ENCODE data around the gene ITPA. TPM values are rescaled to one million over a fixed set of nuclear protein-coding genes. Genes with fewer than 3 reads are reported as not detected.
A peak's percentile ranks its signal among the peaks of the same experiment; 100 is the strongest.

Gene ITPA
- total and polyA plus RNA-seq, 2 donors (not counting 3 experiments of a cell fraction or from before 2014, with no cell fraction given), result 43.2 to 65.0 TPM

- no peak for FAIRE-seq
- no peak overlapping the region for H3K4me2 ChIP-seq (ENCODE audit: insufficient read depth, low read length)
- TF ChIP-seq JUN (IDR thresholded peaks at IDR 0.05; ENCODE audit: borderline replicate concordance, insufficient read depth, insufficient read length, low read depth), result no peak
- TF ChIP-seq MYC (IDR thresholded peaks at IDR 0.05; ENCODE audit: low read depth, low read length), result no peak
- no peak for TF ChIP-seq GATA2 (IDR thresholded peaks at IDR 0.05; ENCODE audit: insufficient read depth, insufficient read length, low read depth, low read length)
- H3K27me3 ChIP-seq (ENCODE audit: control insufficient read depth in 2 of 2, insufficient read depth in 2 of 2, low read length in 2 of 2), result peaks cover 10 to 16% of the 10 kb centered on the region in 2 experiments
- POLR2A ChIA-PET, result no interaction called here
- no peak for DNase-seq (ENCODE audit: low read depth, low spot score)
- no peak overlapping the region for H3K9ac ChIP-seq (replicated peaks; ENCODE audit: extremely low read depth, insufficient read depth, low read length)
- H3K4me1 ChIP-seq (ENCODE audit: control insufficient read depth, extremely low read depth, insufficient read depth, low read length), result no peaks in the 10 kb centered on the region
- CTCF ChIA-PET, result no interaction called here
- no peaks in the 10 kb centered on the region for H4K20me1 ChIP-seq (replicated peaks; ENCODE audit: control insufficient read depth, extremely low read depth, insufficient read depth, low read length)
- no peak overlapping the region for H3K4me3 ChIP-seq (replicated peaks in 1 of 3; ENCODE audit: insufficient read depth in 1 of 3, low read depth in 1 of 3, low read length in 3 of 3)
- no TSS peak for BruUV-seq (replicated peaks)
- H3K9me1 ChIP-seq (replicated peaks; ENCODE audit: control insufficient read depth, extremely low read depth, insufficient read depth, low read length), result no peaks in the 10 kb centered on the region
- no peaks in the 10 kb centered on the region for H3K9me3 ChIP-seq (replicated peaks; ENCODE audit: control insufficient read depth, insufficient read depth, low read length)
- H3K27ac ChIP-seq (ENCODE audit: insufficient read depth, low read depth, low read length), result no peak overlapping the region
- H3K36me3 ChIP-seq (ENCODE audit: control insufficient read depth in 2 of 2, extremely low read depth in 1 of 2, insufficient read depth in 2 of 2, low read length in 2 of 2), result no peaks in the 10 kb centered on the region
- no peak overlapping the region for H2AFZ ChIP-seq (ENCODE audit: low read depth, low read length)
- dilution Hi-C loops (cut with MboI; ENCODE audit: extremely low pct_ligation_motif_present, low sequenced_read_pairs) (no loop called here), intact Hi-C loops (cut with micrococcal nuclease) (no loop called here)
- no peaks in the 10 kb centered on the region for H3K79me2 ChIP-seq (ENCODE audit: control insufficient read depth, insufficient read depth, low read length)
Observed at GRCh38 chr20:3166913-3167342, 42.4 kb upstream of the ITPA start.

DNA sequence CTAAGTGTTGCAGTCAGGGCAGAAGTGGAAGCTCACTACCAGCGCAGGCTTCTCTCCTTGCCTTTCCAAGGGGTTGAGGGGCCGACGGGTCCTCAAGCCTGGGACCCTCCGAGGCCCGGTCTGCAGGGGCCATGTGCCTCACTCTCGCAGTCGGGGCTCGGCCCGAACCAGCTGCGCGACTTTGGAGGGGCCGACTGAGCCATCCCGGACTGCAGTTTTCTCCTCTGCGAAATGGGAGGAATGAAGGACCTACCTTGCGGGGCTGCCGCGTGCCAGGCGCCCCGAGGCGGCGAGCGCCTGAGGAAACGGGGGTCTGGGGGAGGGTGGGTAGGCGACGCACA is 41.6 kb upstream of the ITPA start:
- dilution Hi-C loops (cut with MboI; ENCODE audit: extremely low pct_ligation_motif_present, low sequenced_read_pairs) (no loop called here), intact Hi-C loops (cut with micrococcal nuclease) (no loop called here)
- CTCF ChIA-PET, result no interaction called here
- no TSS peak for BruUV-seq (replicated peaks)
- no peaks in the 10 kb centered on the region for H4K20me1 ChIP-seq (replicated peaks; ENCODE audit: control insufficient read depth, extremely low read depth, insufficient read depth, low read length)
- H3K9ac ChIP-seq (replicated peaks; ENCODE audit: extremely low read depth, insufficient read depth, low read length), result no peak overlapping the region
- TF ChIP-seq EZH2 (IDR thresholded peaks at IDR 0.05; ENCODE audit: borderline replicate concordance, low read depth, low read length, severe bottlenecking), result peak; percentile 89
- TF ChIP-seq MYC (IDR thresholded peaks at IDR 0.05; ENCODE audit: low read depth, low read length), result no peak
- no peaks in the 10 kb centered on the region for H3K9me3 ChIP-seq (replicated peaks; ENCODE audit: control insufficient read depth, insufficient read depth, low read length)
- no peak overlapping the region for H3K27ac ChIP-seq (ENCODE audit: insufficient read depth, low read depth, low read length)
- no peaks in the 10 kb centered on the region for H3K4me1 ChIP-seq (ENCODE audit: control insufficient read depth, extremely low read depth, insufficient read depth, low read length)
- no peak overlapping the region for H2AFZ ChIP-seq (ENCODE audit: low read depth, low read length)
- DNase-seq (ENCODE audit: low read depth, low spot score) (no peak), FAIRE-seq (no peak)
- H3K9me1 ChIP-seq (replicated peaks; ENCODE audit: control insufficient read depth, extremely low read depth, insufficient read depth, low read length), result no peaks in the 10 kb centered on the region
- POLR2A ChIA-PET, result no interaction called here
- peaks cover 13 to 19% of the 10 kb centered on the region in 2 experiments for H3K27me3 ChIP-seq (ENCODE audit: control insufficient read depth in 2 of 2, insufficient read depth in 2 of 2, low read length in 2 of 2)
- no peaks in the 10 kb centered on the region for H3K79me2 ChIP-seq (ENCODE audit: control insufficient read depth, insufficient read depth, low read length)
- no peaks in the 10 kb centered on the region for H3K36me3 ChIP-seq (ENCODE audit: control insufficient read depth in 2 of 2, extremely low read depth in 1 of 2, insufficient read depth in 2 of 2, low read length in 2 of 2)
- H3K4me3 ChIP-seq (replicated peaks in 1 of 3; ENCODE audit: insufficient read depth in 1 of 3, low read depth in 1 of 3, low read length in 3 of 3), result no peak overlapping the region
- H3K4me2 ChIP-seq (ENCODE audit: insufficient read depth, low read length), result no peak overlapping the region
